SJSA1 (cell line): ENCODE data around the gene ISCA1. TPM values are rescaled to one million over a fixed set of nuclear protein-coding genes. Genes with fewer than 3 reads are reported as not detected.
"Not testable (repeated sequence)": the region's sequence is repeated elsewhere in the genome, so short reads cannot be mapped to it uniquely, and the experiment has no call there.

ENCODE experiments used
- DNase-seq, 2 experiments: peaks; one replicate each; pipeline ENCODE4 v3.0.0-alpha.2; 2015 to 2020; ENCODE audit warnings: low spot score in 2 of 2, low read depth in 1 of 2
- H3K27ac ChIP-seq: fragments of 250-450 bp; sonication (Bioruptor Pico); 2 replicates; pipeline ENCODE4 v1.5.1; 2020; ENCODE audit warnings: mild to moderate bottlenecking, moderate library complexity
- H3K27me3 ChIP-seq: fragments of 250-450 bp; sonication (Bioruptor Pico); replicated peaks from 2 replicates; pipeline ENCODE4 v1.5.1; 2020; ENCODE audit warnings: mild to moderate bottlenecking, moderate library complexity
- H3K36me3 ChIP-seq: fragments of 250-450 bp; sonication (Bioruptor Pico); 2 replicates; pipeline ENCODE4 v1.5.1; 2020; ENCODE audit warnings: mild to moderate bottlenecking
- H3K4me1 ChIP-seq: fragments of 250-450 bp; sonication (Bioruptor Pico); replicated peaks from 2 replicates; pipeline ENCODE4 v1.6.1; 2021; ENCODE audit warnings: mild to moderate bottlenecking
- H3K4me3 ChIP-seq: fragments of 250-450 bp; sonication (Bioruptor Pico); 2 replicates; pipeline ENCODE4 v1.5.1; 2020; ENCODE audit warnings: mild to moderate bottlenecking
- H3K9me3 ChIP-seq: fragments of 250-450 bp; sonication (Bioruptor Pico); replicated peaks from 2 replicates; pipeline ENCODE4 v1.5.1; 2020; ENCODE audit warnings: mild to moderate bottlenecking
- total RNA-seq: library from RNA; depleted of rRNA; stranded (reverse); fragments of >200 nt; shearing (Covaris generic); gene quantifications from 2 replicates; pipeline ENCODE4 v1.2.3, GENCODE V29; 2014

The ISCA1 gene
- total RNA-seq, 1 experiment from 2014 or later = 60.0 TPM

GRCh38 chr9:86303316-86303975 lies 21.1 kb upstream of the ISCA1 start:
- Histone ChIP-seq H3K9me3 (no peaks in the 10 kb centered on the region), H3K27ac (no peak overlapping the region), H3K27me3 (no peaks in the 10 kb centered on the region), H3K4me1 (peaks cover 13% of the 10 kb centered on the region), H3K4me3 (no peak overlapping the region), H3K36me3 (peaks cover 96% of the 10 kb centered on the region)
- no peak for DNase-seq

GRCh38 chr9:86301686-86302085 lies 19.3 kb upstream of the ISCA1 start:
- Histone ChIP-seq H3K4me1 (peaks cover 19% of the 10 kb centered on the region), H3K4me3 (no peak overlapping the region), H3K27me3 (no peaks in the 10 kb centered on the region), H3K36me3 (peaks cover 96% of the 10 kb centered on the region), H3K27ac (no peak overlapping the region), H3K9me3 (no peaks in the 10 kb centered on the region)
- no peak for DNase-seq

- peaks cover 19% of the 10 kb centered on the region for H3K4me1 ChIP-seq
- H3K36me3 ChIP-seq = peaks cover 95% of the 10 kb centered on the region
- DNase-seq = no peak
- H3K9me3 ChIP-seq = no peaks in the 10 kb centered on the region
- no peak overlapping the region for H3K27ac ChIP-seq
- no peak overlapping the region for H3K4me3 ChIP-seq
- no peaks in the 10 kb centered on the region for H3K27me3 ChIP-seq
These were observed 18.4 kb upstream of the ISCA1 start for GRCh38 chr9:86300701-86301100.

GRCh38 chr9:86298873-86299272 lies 16.5 kb upstream of the ISCA1 start:
- Histone ChIP-seq H3K27ac (peak overlapping the region; percentile 28), H3K9me3 (no peaks in the 10 kb centered on the region), H3K4me3 (peak overlapping the region; percentile 14), H3K27me3 (no peaks in the 10 kb centered on the region), H3K4me1 (peaks cover 19% of the 10 kb centered on the region), H3K36me3 (peaks cover 81% of the 10 kb centered on the region)
- peak in 1 of 2 experiments; percentile 39 for DNase-seq

GRCh38 chr9:86290341-86290740 lies 8.0 kb upstream of the ISCA1 start:
- H3K4me3 ChIP-seq, H3K9me3 ChIP-seq, H3K27ac ChIP-seq, H3K4me1 ChIP-seq, DNase-seq, H3K27me3 ChIP-seq: not testable (repeated sequence)
- H3K36me3 ChIP-seq = peaks cover 15% of the 10 kb centered on the region

GRCh38 chr9:86288499-86289198 lies 6.3 kb upstream of the ISCA1 start:
- no peaks in the 10 kb centered on the region for H3K4me1 ChIP-seq
- H3K9me3 ChIP-seq = no peaks in the 10 kb centered on the region
- no peak for DNase-seq
- H3K27me3 ChIP-seq = no peaks in the 10 kb centered on the region
- peaks cover 9% of the 10 kb centered on the region for H3K36me3 ChIP-seq
- no peak overlapping the region for H3K4me3 ChIP-seq
- H3K27ac ChIP-seq = no peak overlapping the region

DNA sequence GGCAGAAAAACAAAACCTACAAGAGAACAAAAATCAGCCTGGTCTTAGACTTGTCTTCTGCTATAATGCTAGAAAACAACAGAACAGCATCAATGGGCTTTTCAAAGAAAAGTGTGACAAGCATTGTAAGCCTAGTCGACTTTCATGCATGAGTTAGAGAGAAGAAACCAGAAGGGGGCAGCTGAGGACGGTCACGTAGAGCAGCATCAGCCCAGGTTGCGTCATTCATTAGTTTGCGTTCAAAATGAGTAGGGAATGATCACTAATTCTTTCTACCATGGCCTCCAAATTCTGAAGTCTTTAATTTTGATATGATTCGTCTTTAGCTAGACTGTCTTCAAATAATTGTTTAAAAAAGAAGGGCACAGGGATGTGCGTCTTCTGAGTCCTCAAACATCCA lies 4.7 kb upstream of the ISCA1 start:
- H3K27me3 ChIP-seq = no peaks in the 10 kb centered on the region
- H3K36me3 ChIP-seq = peaks cover 5% of the 10 kb centered on the region; the same call in 1 of the 2 replicates
- no peak overlapping the region for H3K27ac ChIP-seq
- peaks cover 6% of the 10 kb centered on the region for H3K4me1 ChIP-seq
- no peak overlapping the region for H3K4me3 ChIP-seq
- H3K9me3 ChIP-seq = no peaks in the 10 kb centered on the region
- DNase-seq = peak in 1 of 2 experiments; percentile 6

DNA sequence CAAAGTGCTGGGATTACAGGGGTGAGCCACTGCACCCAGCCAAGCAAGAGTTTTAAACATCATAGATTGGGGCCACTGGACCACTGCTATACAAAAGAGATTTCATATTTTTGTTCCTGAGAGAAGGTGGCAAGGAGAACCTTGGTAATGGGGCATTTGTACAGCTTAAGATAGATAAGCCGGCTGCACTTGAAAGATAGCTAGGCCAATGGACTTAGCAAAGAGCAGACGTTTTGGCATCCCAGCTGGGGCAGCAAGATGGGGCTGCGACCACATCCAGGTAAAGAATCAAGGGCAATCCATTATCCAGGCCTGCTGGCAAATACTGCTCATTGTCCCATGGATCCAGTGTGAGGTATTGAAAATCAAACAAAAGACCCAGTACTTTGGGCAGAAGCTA lies 3.9 kb upstream of the ISCA1 start:
- Histone ChIP-seq H3K9me3 (no peaks in the 10 kb centered on the region), H3K4me1 (peaks cover 9% of the 10 kb centered on the region), H3K4me3 (no peak overlapping the region), H3K36me3 (peaks cover 11% of the 10 kb centered on the region), H3K27me3 (no peaks in the 10 kb centered on the region), H3K27ac (no peak overlapping the region)
- no peak for DNase-seq

DNA sequence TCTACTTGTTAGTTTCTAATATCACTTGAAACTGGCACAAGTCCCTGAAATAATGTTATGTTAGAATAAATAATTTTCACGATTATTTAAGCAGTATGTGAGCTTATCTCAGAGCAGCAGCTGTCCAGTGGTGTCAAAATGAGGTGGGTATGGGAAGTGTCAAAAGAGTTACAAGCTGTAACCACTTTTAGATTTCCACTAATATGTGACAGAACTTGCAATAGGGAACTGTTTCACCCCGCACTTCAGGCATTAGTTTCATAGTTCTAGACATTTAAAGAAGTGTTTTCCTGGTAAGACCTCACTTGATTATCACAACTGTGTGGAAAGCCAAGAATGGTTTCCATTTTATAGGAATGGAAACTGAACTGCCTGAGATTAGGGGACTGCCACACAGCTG lies 2.9 kb upstream of the ISCA1 start:
- Histone ChIP-seq H3K27me3 (no peaks in the 10 kb centered on the region), H3K36me3 (peaks cover 11% of the 10 kb centered on the region), H3K4me3 (no peak overlapping the region), H3K4me1 (peaks cover 13% of the 10 kb centered on the region), H3K27ac (no peak overlapping the region), H3K9me3 (no peaks in the 10 kb centered on the region)
- DNase-seq = no peak

DNA sequence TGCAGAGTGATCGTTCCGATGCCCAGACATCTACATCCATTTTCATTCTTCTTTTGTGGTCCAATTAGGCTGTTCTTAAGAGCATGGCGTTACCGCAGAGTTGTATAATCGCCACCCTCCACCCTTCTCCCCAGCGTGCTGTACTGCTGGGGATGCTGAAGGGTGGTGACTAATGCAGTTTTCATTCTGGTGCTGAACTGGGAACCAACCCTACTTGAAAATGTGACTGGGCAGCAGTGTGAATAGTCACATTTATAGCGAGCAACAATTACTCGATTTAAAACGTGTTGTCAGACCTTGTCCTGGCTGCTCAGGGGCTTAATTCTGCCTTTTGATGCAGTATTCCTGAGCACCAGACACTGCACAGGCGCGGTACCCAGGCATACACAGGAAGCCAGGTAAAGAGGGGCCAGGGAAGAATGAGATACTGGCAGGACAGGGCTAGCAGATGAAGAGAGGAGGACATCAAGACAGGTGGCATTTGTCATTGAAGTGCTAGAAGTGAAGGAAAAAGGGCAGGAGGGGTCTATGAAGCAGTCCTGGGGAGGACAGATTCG lies 719 bp upstream of the ISCA1 start:
- peak overlapping the region; percentile 88 for H3K4me3 ChIP-seq
- peaks cover 28% of the 10 kb centered on the region for H3K36me3 ChIP-seq
- no peaks in the 10 kb centered on the region for H3K27me3 ChIP-seq
- peaks cover 16% of the 10 kb centered on the region for H3K4me1 ChIP-seq
- no peaks in the 10 kb centered on the region for H3K9me3 ChIP-seq
- DNase-seq = peak in 1 of 2 experiments; percentile 64
- H3K27ac ChIP-seq = peak overlapping the region; percentile 93

- H3K9me3 ChIP-seq = no peaks in the 10 kb centered on the region
- peaks cover 26% of the 10 kb centered on the region for H3K36me3 ChIP-seq
- no peaks in the 10 kb centered on the region for H3K27me3 ChIP-seq
- peak overlapping the region; percentile 88 for H3K4me3 ChIP-seq
- DNase-seq = no peak
- peak overlapping the region; percentile 93 for H3K27ac ChIP-seq
- peaks cover 16% of the 10 kb centered on the region for H3K4me1 ChIP-seq
These were observed 703 bp downstream of the ISCA1 start for GRCh38 chr9:86281593-86282076.

GRCh38 chr9:86280580-86280979 lies 1.8 kb downstream of the ISCA1 start:
- Histone ChIP-seq H3K27ac (no peak overlapping the region), H3K27me3 (no peaks in the 10 kb centered on the region), H3K4me1 (peaks cover 16% of the 10 kb centered on the region), H3K9me3 (no peaks in the 10 kb centered on the region), H3K4me3 (no peak overlapping the region), H3K36me3 (peaks cover 25% of the 10 kb centered on the region)
- no peak for DNase-seq

- no peak for DNase-seq
- H3K4me3 ChIP-seq = no peak overlapping the region
- H3K4me1 ChIP-seq = peaks cover 16% of the 10 kb centered on the region
- H3K27ac ChIP-seq = no peak overlapping the region
- no peaks in the 10 kb centered on the region for H3K27me3 ChIP-seq
- H3K36me3 ChIP-seq = peaks cover 25% of the 10 kb centered on the region
- no peaks in the 10 kb centered on the region for H3K9me3 ChIP-seq
These were observed 2.5 kb downstream of the ISCA1 start for GRCh38 chr9:86279839-86280238.

GRCh38 chr9:86277072-86277471 lies 5.3 kb downstream of the ISCA1 start:
- Histone ChIP-seq H3K36me3 (peaks cover 42% of the 10 kb centered on the region), H3K9me3 (no peaks in the 10 kb centered on the region), H3K4me1 (peaks cover 10% of the 10 kb centered on the region), H3K27ac (no peak overlapping the region), H3K4me3 (no peak overlapping the region), H3K27me3 (no peaks in the 10 kb centered on the region)
- DNase-seq = no peak
